Stimulated activated CD4-positive, alpha-beta T cell treated with anti-CD3 and anti-CD28 coated beads, Interleukin-1b, Interleukin-23, amount 100 ng/mL, for 1 hour (primary cell): ENCODE data around the gene CNTN5.

Experiments used
- DNase-seq, 2 donors: peaks; one replicate each; pipeline ENCODE4 v3.0.0-alpha.2; 2020; ENCODE audit warnings: low read depth in 2 of 2

Gene CNTN5

DNA sequence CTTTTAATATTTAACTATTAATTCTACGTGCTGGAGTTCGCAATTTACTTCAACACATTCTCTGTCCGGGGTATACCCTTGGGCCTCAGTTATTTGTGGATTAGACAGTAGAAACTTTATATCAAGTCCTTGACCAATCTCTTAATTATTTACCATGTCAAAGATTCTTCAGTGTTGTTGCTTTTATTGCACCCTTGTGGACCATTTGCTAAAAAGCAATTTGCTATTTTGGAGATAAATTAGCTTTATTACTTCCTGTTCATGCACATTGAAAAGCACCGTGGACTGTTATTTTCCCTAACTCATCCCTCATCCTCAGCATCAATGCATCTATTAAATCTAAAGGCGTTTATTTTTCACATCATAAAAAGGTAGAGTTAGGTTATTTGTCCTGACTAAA, 609.9 kb downstream of the CNTN5 start:
- no peak for DNase-seq

DNA sequence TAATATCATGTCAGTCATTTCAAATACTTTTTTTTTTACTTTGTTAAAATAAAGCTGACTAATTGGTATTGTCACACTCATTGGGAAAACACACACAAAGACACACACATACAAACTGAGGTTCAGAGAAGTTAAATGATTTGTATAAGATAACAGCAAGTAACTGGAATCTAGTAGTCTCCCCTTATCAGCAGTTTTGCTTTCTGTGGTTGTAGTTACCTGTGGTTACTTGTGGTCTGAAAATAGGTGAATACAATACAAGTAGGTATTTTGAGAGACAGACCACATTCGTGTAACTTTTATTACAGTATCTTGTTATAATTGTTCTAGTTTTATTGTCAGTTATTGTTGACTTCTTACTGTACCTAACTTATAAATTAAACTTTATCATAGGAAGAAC, 610.9 kb downstream of the CNTN5 start:
- no peak for DNase-seq

DNA sequence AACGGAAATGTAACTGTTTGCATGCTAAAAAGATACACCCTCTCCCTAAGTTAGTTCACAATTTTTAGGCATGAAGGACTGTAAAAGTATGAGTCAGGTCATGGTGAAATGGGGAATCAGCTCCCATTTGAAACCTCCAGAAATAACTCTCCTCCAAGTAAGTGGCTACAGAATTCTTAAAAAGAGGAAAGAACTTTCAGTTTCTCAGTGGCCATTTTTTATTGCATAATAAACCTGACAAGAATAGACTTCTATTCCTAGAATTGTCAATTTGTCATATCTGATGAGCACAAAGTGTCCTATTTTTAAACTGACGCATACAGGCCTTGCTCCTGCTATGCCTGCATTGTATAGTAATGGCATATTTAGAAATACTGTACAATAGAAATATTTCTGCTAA, 612.2 kb downstream of the CNTN5 start:
- DNase-seq = no peak

DNA sequence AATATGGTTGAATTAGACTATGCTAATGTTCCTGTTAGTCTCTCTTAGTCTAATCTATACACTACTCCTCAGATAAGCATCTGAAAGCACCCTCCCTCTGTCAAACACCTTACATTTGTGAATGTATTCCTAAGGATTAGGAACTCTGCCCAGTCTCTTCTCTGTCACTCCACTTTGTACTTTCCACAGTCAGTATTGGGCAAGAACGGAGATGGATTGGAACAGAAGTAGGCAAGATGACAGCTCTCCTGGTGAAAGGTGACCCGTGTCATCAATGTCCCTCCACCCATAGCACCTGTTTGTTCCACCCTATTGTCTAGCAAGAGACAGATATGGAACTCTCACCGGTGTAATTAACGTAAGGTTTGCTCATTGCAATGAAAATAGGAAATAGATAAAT, 613.8 kb downstream of the CNTN5 start:
- DNase-seq = no peak

DNA sequence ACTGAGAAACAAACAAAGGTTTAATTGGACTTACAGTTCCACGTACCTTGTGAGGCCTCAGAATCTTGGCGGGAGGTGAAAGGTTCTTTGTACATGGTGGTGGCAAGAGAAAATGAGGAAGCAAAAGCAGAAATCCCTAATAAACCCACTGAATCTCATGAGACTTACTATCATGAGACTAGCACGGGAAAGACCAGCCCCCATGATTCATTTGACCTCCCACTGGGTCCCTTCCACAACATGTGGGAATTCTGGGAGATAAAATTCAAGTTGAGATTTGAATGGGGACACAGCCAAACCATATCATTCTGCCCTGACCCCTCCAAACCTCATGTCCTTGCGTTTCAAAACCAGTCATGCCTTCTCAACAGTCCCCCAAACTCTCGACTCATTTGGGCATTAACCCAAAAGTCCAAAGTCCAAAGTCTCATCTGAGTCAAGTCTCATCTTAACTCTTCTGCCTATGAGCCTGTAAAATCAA, 617.4 kb downstream of the CNTN5 start:
- no peak for DNase-seq

DNA sequence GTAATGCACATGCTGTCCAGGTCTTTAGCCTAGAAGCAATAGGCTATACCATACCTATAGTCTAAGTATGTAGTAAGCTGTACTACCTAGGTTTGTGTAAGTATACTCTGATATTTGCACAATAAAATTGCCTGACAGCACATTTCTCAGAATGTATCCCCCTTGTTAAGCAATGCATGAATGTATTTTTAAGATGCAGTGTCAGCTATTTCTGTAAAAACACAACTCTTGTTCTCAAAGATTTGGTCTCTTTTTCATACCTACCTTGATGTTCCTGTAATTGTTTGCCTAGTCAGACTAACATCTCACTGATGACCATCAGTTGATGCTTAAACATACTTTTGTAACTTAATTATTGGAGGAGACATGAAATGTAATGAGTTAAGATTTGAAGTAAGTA, 619.9 kb downstream of the CNTN5 start:
- DNase-seq = no peak

DNA sequence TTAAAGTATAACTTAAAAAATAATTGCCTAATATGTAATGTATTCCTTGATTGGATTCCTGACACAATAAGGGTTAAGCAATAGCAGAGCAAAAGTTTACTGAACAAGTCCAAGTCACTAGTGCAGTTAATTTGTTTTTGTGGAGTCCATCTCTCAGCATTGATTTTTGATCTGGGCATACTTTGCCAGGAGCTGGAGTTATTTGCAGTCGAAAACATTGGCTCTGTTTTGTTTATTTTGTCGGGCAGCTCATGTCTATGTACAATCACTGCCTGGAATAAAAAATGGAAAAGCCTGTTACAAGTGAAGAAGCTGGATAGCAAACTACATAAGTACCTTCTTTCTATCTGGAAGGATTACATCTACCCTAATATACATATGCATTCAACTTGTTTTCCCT, 625.2 kb downstream of the CNTN5 start:
- DNase-seq = no peak

DNA sequence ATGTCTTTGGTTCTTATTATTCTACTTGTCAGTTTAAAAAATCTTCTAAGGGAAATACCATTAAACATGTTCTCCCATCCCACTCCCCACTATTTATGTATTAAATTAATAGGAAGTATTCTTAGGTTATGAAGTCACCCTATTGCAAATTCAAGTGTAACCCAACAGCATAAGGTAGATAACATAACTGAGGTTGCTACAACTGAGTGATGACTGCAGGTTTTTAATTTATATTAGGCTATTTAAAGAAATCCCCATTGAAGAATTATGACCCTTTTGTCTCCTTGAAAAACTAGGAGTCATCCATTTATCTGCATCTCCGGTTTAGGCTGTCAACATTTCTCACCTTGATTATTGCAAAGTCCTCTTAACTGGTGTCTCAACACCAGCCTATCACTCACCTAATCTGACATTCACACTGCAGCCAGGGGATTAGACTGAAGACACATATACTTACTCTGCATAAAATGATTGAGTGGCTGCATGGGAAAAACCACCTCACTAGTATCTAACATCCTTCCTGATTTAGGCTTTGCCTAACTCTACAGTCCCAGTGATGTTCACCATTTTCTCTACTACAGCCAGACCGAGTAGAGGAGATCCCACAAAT, 649.4 kb downstream of the CNTN5 start:
- DNase-seq = no peak

DNA sequence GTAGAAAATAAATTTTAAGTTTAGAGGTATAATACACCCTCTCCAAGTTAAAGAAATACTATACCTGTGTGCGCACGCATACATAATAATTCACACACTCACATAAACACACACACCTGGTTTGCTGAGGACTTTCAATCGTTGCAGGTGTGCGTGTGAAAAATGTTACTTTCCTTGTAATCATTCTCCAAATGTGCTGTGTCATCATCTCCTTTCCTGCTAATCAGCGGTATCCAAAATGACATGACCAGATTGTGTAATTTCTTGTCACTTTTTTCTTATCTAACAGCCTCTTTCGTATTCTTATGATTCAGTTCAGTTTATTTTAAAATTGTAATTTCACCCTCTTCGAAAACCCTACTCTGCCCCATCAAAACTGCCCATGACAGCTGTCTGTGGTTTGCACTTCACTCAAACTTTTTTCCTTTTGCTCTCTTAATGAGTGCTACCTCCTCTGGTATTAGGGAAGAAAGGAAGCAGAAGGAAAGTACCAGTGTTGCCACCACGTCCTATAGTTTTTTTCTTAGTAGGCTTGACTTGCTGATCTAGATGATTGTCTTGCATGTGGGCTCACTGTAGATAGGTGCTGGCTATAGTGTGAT, 651.2 kb downstream of the CNTN5 start:
- no peak for DNase-seq

DNA sequence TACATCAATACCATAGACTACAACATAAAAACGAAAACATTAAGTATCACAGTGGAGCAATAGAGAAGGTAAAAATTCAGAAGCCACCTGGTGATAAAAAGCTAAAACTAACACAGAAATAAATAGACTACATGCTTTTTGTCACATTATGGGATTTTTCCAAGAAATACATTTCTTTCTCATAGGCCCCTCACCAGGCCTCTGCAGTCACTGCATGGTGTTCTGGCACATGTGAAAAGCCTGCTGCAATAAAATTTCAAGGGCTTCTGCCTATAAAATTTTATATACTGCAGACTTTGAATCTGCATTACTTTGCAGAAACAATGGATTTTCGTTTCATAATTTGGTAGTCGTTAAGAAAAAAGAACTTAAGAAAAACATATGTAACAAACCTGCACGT, 655.5 kb downstream of the CNTN5 start:
- no peak for DNase-seq

DNA sequence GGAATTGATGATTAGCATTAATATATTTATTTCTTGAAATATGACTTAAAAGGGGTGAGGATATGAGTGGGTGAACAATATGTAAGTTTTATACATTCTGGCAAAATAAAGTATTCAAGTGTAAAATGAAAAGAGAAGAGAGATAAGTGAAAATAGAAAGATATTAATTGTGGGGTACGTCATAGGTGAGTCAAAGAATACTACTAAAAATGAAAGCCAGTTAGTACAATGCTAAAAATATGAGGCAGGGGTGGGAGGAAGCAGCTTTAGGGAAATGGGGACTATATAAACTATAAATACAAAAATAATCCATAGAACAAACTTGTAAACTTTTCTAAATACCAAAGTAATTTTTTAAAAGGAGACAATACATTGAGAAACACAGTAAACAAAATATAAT, 661.4 kb downstream of the CNTN5 start:
- no peak for DNase-seq

DNA sequence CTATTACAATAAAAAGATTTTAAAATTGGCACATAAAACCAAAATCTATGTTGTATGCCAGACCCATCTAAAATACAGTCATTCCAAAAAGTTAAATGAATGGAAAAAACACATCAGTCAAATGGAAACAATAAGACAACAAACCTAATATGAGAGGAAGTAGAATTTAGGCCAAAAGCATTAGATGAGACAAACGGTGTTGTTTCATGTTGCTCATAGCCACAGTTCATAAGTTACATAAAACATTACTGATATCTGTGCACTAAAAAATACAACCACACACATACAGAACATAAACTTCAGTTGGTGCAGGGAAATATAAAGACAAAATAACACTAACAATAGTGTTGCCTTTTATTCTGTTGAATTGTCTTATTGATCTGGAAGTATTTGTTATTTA, 661.9 kb downstream of the CNTN5 start:
- DNase-seq = no peak

DNA sequence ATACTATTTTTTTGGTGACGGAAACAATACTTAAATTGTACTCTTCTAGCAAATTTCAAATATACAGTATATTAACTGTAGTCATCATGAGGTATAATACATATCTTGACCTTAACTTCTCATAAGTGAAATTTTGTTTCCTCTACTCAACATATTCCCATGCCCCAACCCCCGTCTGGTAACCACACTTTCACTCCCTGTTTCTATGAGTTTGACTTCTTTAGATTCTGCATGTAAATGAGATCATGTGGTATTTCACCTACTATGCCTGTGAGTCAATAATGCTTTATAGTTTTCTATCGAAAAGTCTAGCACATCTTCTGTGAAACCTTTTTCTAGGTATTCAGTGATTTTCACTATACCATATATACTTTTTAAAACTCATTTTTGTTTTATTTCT, 663.2 kb downstream of the CNTN5 start:
- no peak for DNase-seq

DNA sequence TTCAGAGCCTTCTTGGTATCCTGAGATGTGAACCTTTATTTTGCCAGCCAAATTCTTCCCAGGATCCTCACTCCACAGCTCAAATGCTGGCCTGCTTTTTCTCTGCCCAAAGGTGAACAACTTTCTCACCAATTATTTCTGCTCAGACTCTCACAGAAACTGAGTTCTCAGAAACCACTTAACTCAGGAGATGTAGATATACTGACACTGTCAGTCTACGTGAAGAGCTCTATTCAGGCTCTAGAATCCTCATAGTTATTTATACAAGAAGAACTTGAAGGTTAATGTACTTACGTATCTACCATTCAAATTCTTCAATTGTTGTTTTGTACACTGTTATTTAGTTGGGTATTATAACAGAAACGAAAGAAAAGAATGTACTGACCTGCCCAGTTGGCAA, 666.1 kb downstream of the CNTN5 start:
- DNase-seq = no peak

DNA sequence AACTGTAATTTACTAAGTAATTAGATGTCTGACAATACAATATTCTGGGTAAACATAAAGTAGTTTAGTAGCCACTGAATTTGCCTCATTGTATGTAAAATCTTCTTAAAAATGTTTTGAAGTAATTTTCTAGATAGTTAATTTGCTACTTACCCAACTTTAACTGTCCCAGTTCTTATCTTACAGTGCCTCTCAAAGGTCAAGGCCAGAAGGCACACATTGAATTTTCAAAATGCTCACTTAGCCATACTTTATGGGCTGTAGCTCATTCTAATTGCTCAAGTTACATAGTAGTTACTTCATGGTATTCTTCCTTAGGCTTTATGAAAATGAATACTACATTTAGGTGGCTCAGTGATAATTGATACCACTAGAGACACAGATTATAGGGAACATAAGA, 666.6 kb downstream of the CNTN5 start:
- DNase-seq = no peak

DNA sequence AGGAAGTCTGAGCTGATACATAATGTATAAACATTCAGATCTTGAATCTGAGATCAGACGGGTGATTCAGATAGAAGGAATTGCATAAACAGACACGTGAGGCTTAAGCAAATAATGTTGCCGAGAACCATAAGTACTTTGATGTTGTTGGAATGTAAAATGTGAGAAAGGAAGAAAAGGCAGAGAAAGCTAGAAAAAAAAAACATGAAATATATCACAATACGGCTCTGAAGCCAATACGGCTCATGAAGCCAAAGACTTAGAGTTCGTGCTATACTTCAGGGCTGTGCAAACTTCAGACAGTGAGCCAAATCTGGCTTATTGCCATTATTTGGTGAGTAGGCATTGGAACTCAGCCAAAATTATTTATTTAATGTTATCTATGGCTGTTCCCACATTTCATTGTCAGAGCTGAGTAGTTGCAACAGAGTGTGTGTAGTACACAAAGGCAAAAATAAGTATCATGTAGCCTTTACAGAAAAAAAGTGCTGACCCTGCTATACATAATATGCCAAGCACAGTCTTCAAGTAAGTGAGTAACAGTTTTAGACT, 673.3 kb downstream of the CNTN5 start:
- no peak for DNase-seq

DNA sequence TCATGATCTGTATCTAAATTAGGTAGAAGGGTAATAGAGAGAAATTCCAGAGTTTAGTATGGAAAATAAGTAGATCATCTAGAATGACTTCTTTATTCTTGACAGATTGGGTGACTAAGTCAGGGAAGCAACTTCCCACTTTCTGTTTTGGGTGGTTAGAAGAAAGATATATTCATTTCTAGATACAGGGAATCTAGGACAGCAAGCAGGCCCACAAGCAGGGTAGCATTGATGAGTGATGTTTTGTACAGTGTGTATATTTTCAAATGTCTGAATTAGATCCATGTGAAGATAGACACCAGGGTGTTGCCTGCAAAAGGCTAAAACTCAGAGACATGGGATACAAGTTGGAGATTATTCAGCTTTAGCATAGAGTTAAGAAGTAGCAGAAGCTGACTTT, 674.4 kb downstream of the CNTN5 start:
- no peak for DNase-seq

DNA sequence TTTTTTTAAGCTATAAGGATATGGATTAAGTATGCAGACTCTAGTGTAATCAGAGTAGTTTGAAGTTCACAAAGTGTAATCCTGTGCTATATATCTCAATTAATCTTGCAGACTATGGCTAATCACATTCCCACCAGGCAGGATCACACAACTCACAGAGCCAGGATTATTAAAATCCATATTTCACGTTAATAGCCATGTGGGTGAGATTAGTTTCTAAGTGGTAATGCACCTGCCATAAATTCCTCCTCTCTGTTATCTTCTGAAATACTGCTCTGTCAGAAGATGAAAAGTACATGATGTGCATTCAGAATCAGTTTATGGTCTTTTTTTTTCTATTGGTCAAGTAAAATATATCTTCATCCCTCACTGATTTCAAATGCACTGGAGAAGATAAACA, 686.1 kb downstream of the CNTN5 start:
- DNase-seq = no peak

DNA sequence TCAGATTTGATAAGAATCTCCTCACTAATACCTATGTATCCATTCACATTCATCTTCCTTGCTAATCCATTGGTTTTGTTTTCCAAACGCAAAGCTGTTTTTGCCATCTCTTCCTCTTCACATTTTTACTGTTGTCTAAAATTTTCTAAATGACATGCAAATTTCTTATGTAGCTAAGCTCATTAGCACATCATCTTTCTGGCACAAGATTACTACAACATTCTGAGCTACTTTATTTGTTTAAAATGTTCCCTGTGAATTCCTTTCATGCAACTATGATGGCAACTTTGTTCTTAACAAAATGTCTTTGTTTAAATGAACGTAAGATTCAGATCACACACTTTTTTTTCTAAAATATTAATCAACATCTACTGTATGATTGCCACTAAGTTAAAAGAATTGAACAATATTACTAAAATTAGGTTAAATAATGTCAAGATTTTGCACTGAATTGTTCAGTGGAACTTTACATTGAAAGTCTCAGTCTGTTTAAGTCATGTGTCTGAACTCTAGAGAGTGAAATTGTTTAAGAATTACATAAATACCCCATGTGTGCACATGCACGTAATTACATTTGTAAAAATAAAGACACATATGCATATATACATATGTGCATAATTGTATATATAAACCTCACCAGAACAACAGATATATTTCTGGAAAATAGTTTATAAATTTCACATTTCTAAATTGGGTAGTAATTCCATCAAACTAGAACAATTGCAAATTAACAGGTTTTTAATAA, 688.4 kb downstream of the CNTN5 start:
- DNase-seq = no peak

DNA sequence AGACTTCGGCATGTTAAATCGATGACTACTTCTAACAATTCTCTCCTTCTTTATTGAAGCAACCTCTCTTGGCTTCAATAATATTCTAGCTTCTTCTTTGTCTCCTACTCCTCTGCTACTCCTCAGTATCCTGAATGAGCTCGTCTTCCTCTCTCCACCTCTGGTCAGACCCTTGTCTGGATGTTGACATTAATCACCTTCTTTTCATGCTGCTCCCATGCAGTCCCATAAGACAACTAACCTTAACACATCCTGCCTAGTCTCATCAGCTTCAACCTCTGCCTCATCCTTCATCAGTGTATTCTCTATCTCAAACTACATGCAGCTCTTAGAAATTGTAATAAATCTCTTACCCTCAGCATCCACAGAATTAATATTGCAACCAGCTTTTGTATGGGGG, 695.6 kb downstream of the CNTN5 start:
- no peak for DNase-seq

DNA sequence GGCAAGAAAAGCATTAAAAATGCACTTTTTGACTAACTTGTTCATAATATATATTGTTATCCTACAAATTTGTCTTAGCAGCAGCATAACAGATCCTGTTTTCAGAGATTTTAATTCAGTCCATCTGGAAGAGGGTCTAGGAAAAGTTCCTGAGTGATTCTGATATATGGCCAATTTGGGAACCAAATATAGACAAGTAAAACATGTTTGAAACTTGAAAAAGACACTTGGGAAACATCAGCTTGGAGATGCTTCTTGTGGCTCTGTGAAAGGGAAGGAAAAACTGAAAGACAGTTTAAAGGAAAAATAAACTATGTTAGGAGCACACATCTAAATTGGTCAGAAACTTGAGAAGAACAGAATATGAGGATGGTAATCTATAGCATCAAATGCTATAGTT, 697.5 kb downstream of the CNTN5 start:
- DNase-seq = no peak

DNA sequence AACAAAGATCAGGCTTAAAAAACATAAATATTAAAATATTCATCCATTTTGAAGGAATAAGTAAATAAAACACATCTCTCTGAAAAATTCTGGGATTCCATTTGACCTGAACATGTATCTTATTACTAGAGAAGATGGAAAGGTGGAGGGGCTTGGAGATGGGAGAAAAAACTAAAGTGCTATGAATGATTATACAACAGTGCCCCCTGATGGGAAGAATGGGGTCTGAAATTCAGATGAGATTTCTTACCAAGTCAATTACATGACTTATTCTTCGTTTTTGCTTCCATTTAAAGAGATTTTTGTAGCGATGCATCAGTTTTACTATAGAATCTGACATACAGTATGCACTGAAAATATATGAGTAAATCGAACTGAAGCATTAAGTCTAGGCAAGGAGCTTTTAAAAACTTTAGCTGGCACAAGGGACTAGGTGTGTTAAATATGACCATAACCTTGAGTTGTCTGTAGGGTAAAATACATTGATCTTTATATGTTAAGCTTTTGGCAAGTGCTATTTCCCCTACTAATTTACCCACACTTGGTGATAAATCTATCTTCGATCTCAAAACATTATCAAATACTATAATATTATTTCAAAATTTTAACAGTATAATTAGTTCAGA, 718.8 kb downstream of the CNTN5 start:
- DNase-seq = no peak

DNA sequence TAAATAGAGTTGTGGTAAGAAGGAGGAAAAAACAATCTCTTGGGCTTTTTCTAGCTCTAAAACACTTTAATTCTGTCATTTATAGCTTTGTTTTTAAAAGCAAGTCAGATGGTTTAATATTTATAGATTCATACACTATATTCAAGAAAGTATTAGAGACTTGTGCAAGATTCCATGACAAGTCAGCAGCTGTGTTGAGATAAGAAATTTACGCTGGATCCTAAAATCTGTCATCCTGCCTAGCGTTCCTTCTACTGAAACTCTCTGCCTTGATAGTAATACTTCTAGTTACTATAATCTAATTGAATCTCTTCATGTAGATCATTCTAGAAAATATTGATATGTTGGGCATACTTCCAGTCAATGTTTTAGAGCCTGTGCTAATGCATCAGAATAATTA, 721.8 kb downstream of the CNTN5 start:
- no peak for DNase-seq
